Measurements from ENCODE around the gene RYR2. TPM values are rescaled to one million over a fixed set of nuclear protein-coding genes. Genes with fewer than 3 reads are reported as not detected.

Gene RYR2
- total RNA-seq, 4 donors from 2014 or later, result 0.88 to 8.4 (median 5.5) TPM

DNA sequence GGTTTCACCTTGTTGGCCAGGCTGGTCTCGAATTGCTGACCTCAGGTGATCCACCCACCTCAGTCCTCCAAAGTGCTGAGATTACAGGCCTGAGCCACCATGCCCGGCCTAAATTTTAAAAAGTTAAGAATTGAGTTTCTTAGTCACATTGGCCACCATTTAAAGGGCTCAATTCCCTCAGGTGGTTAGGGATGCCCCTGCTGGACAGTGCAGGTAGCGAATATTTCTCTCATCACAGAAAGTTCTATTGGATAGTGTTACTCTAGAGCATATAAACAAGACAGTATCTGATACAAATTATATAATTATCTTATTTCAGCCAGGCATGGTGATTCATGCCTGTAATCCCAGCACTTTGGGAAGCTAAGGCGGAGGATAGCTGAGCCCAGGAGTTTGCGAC lies 528.5 kb downstream of the RYR2 start:
- DNase-seq, result no peak
- no peak overlapping the region for H3K27ac ChIP-seq
- H3K9me3 ChIP-seq, result no peaks in the 10 kb centered on the region
- TF ChIP-seq, protein P1, sequence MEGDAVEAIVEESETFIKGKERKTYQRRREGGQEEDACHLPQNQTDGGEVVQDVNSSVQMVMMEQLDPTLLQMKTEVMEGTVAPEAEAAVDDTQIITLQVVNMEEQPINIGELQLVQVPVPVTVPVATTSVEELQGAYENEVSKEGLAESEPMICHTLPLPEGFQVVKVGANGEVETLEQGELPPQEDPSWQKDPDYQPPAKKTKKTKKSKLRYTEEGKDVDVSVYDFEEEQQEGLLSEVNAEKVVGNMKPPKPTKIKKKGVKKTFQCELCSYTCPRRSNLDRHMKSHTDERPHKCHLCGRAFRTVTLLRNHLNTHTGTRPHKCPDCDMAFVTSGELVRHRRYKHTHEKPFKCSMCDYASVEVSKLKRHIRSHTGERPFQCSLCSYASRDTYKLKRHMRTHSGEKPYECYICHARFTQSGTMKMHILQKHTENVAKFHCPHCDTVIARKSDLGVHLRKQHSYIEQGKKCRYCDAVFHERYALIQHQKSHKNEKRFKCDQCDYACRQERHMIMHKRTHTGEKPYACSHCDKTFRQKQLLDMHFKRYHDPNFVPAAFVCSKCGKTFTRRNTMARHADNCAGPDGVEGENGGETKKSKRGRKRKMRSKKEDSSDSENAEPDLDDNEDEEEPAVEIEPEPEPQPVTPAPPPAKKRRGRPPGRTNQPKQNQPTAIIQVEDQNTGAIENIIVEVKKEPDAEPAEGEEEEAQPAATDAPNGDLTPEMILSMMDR (IDR thresholded peaks at IDR 0.05), result no peak
- TF ChIP-seq POLR2A (IDR thresholded peaks at IDR 0.05), result no peak
- intact Hi-C loops (cut with DNase I; ENCODE audit: low total_unique reads), result no loop called here
- no peak overlapping the region for H3K4me3 ChIP-seq
- no peaks in the 10 kb centered on the region for H3K27me3 ChIP-seq
- H3K4me1 ChIP-seq, result no peaks in the 10 kb centered on the region
- H3K36me3 ChIP-seq, result no peaks in the 10 kb centered on the region

DNA sequence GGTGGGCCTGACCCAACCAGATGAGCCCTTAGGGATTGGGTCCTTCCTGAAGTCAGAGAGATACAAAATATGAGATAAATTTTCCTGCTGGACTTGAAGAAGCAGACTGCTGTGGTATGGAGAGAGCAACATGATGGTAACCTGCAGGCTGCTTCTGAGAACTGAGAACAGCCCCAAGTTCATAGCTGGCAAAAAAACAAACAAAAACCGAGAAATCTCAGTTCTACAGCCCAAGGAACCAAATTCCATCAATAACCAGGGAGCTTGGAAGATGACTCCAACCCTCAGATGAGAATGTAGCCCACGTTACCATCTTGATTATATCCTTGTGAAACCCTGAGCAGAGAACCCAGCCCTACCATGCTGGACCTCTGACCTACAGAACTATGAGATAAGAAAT lies 532.6 kb downstream of the RYR2 start:
- no peak overlapping the region for H3K4me3 ChIP-seq
- DNase-seq, result no peak

DNA sequence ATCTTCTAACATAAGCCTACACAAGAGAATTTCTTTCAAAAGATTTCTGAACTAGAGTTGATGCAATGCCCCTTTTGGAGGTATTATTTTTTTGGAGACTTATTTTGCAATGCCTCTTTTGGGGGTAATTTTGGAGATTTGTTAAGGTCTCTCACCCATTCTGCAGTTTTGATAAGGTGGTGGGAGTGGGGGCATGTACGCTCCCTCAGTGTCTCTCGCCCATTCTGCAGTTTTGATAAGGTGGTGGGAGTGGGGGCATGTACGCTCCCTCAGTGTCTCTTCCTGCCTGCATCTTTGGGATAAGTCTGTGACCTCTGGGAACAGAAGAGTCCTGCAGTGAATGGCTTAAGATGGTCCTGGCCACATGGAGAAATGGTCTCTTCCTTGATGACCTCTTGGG lies 536.6 kb downstream of the RYR2 start:
- Histone ChIP-seq H3K4me1 (no peaks in the 10 kb centered on the region), H3K36me3 (no peaks in the 10 kb centered on the region), H3K9me3 (no peaks in the 10 kb centered on the region), H3K4me3 (no peak overlapping the region), H3K27ac (no peak overlapping the region), H3K27me3 (no peaks in the 10 kb centered on the region)
- TF ChIP-seq POLR2A (IDR thresholded peaks at IDR 0.05), result no peak
- TF ChIP-seq, protein P1 (IDR thresholded peaks at IDR 0.05), result no peak
- DNase-seq, result no peak
- intact Hi-C loops (cut with DNase I; ENCODE audit: low total_unique reads), result no loop called here

More for the DNA sequence above, 532.6 kb downstream of the RYR2 start:
- Histone ChIP-seq H3K27ac (no peak overlapping the region), H3K9me3 (no peaks in the 10 kb centered on the region), H3K4me1 (no peaks in the 10 kb centered on the region), H3K27me3 (no peaks in the 10 kb centered on the region), H3K36me3 (no peaks in the 10 kb centered on the region)
- TF ChIP-seq, protein P1 (IDR thresholded peaks at IDR 0.05), result no peak
- no peak for TF ChIP-seq POLR2A (IDR thresholded peaks at IDR 0.05)
- intact Hi-C loops (cut with DNase I; ENCODE audit: low total_unique reads), result no loop called here

DNA sequence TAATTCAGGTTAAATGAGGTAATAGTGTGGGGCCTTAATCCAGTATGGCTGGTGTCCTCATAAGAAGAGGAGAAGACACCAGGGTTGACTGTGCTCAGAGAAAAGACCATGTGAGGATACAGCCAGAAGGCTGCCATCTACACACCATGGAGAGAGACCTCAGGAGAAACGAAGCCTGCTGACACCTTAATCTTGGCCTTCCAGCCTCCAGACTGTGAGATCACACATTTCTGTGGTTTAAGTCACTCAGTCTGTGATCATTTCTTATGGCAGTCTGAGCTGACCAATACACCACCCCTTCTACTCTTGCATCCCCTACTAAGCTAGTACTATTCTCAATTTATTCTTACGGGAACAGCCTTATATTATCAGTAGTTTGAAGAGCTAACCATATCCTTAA lies 538.7 kb downstream of the RYR2 start:
- no peak for DNase-seq

DNA sequence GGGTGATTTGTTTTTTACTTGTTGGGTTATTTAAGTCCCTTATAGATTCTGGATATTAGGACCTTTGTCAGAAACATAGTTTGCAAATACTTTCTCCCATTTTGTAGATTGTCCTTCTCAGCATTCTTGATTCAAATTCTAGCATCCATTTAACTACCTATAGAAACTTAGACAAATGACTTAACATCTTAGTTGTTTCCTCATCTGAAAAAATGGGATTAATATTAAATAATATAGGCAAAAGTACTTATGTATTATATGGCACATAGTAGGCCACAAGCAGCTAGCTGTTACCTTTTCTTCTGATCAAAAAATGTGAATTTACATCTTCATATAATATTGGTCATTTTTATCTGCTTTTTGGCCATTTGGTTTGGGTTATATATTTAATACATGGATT lies 541.3 kb downstream of the RYR2 start:
- Histone ChIP-seq H3K36me3 (no peaks in the 10 kb centered on the region), H3K27me3 (no peaks in the 10 kb centered on the region), H3K4me1 (no peaks in the 10 kb centered on the region), H3K9me3 (no peaks in the 10 kb centered on the region), H3K4me3 (no peak overlapping the region), H3K27ac (no peak overlapping the region)
- intact Hi-C loops (cut with DNase I; ENCODE audit: low total_unique reads), result no loop called here
- TF ChIP-seq POLR2A (IDR thresholded peaks at IDR 0.05), result no peak
- TF ChIP-seq, protein P1 (IDR thresholded peaks at IDR 0.05), result no peak
- DNase-seq, result no peak

More for the DNA sequence above, 538.7 kb downstream of the RYR2 start:
- intact Hi-C loops (cut with DNase I; ENCODE audit: low total_unique reads), result no loop called here
- H3K4me3 ChIP-seq, result no peak overlapping the region
- no peaks in the 10 kb centered on the region for H3K4me1 ChIP-seq
- H3K36me3 ChIP-seq, result no peaks in the 10 kb centered on the region
- H3K27me3 ChIP-seq, result no peaks in the 10 kb centered on the region
- H3K9me3 ChIP-seq, result no peaks in the 10 kb centered on the region
- TF ChIP-seq, protein P1 (IDR thresholded peaks at IDR 0.05), result no peak
- no peak for TF ChIP-seq POLR2A (IDR thresholded peaks at IDR 0.05)
- H3K27ac ChIP-seq, result no peak overlapping the region
